B cell (primary cell): ENCODE results near the gene PREX1.

Source experiments
- EZH2 ChIP-seq: IDR thresholded peaks from 2 replicates; pipeline ENCODE4 v1.6.1; 2012; ENCODE audit warnings: borderline replicate concordance, low read depth, mild to moderate bottlenecking, moderate library complexity, low read length; ENCODE audit not compliant: insufficient read depth, poor library complexity, severe bottlenecking
- TF ChIP-seq, protein P1 (sequence below): fragments of 200-600 bp; IDR thresholded peaks from one replicate; pipeline ENCODE4 v1.8.0; 2022; ENCODE audit warnings: antibody characterized with exemption, mild to moderate bottlenecking

DNA sequence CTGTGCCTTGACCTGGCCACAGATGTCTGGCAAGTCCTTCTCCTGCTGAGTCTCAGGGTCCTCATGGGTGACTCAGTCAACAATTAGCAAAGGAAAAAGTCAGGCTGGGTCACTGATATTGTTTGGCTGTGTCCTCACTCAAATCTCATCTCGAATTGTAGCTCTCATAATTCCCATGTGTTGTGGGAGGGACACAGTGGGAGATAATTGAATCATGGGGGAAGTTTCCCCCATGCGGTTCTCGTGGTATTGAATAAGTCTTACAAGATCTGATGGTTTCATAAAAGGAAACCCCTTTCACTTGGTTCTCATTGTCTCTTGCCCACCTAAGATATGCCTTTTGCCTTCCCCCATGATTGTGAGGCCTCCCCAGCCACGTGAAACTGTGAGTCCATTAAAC, 45.7 kb downstream of the PREX1 start:
- TF ChIP-seq, protein P1, sequence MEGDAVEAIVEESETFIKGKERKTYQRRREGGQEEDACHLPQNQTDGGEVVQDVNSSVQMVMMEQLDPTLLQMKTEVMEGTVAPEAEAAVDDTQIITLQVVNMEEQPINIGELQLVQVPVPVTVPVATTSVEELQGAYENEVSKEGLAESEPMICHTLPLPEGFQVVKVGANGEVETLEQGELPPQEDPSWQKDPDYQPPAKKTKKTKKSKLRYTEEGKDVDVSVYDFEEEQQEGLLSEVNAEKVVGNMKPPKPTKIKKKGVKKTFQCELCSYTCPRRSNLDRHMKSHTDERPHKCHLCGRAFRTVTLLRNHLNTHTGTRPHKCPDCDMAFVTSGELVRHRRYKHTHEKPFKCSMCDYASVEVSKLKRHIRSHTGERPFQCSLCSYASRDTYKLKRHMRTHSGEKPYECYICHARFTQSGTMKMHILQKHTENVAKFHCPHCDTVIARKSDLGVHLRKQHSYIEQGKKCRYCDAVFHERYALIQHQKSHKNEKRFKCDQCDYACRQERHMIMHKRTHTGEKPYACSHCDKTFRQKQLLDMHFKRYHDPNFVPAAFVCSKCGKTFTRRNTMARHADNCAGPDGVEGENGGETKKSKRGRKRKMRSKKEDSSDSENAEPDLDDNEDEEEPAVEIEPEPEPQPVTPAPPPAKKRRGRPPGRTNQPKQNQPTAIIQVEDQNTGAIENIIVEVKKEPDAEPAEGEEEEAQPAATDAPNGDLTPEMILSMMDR, result no peak
- TF ChIP-seq EZH2, result no peak
